NCI-H128 (cell line): ENCODE results near the gene NT5DC2.

Experiments
- DNase-seq: peaks from one replicate; lab custom pipeline; 2025; ENCODE audit not compliant: unreplicated experiment; lab: John Stamatoyannopoulos, UW

Gene NT5DC2

DNA sequence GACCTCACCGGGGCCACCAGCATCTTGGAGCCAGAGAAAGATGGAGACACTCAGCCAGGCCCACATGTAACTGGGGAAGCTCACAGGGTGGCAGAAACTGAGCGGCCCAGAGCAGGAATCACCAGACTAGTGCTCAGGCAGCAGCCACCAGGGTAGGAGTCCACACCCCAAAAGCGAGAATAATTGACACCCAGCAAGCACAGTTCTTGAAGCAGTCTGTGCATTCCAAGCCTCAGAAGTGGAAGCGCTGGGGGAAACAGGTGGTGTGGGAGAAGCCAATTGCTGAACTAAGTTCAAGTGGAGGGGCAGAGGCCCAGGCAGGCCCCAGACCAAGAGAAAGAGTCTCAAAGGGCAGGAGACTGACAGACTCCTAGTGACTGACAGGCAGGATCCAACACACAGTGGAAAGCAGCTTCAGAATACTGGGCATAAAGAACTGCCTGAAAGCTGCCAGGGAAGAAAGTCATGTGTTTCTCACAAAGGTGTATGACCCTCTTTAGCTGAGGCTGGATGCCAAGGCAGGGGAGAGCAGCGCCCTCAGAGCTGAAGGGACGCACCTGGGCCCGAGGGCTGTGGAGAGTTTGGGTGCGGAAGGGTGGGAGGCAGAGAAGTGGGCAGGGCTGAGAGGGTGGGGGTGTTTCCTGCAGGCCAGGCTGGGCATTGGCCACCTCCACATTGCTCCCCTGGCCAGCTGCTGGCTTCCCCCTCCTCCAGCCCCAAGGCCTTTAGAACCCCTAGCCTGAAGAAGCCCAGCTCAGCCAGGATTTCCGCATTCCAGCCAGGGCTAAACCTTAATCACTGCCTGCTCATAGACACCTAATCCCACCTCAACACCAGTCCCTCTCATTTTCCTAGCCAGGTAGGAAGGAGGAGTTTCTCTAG, 7.7 kb downstream of the NT5DC2 start:
- no peak for DNase-seq

DNA sequence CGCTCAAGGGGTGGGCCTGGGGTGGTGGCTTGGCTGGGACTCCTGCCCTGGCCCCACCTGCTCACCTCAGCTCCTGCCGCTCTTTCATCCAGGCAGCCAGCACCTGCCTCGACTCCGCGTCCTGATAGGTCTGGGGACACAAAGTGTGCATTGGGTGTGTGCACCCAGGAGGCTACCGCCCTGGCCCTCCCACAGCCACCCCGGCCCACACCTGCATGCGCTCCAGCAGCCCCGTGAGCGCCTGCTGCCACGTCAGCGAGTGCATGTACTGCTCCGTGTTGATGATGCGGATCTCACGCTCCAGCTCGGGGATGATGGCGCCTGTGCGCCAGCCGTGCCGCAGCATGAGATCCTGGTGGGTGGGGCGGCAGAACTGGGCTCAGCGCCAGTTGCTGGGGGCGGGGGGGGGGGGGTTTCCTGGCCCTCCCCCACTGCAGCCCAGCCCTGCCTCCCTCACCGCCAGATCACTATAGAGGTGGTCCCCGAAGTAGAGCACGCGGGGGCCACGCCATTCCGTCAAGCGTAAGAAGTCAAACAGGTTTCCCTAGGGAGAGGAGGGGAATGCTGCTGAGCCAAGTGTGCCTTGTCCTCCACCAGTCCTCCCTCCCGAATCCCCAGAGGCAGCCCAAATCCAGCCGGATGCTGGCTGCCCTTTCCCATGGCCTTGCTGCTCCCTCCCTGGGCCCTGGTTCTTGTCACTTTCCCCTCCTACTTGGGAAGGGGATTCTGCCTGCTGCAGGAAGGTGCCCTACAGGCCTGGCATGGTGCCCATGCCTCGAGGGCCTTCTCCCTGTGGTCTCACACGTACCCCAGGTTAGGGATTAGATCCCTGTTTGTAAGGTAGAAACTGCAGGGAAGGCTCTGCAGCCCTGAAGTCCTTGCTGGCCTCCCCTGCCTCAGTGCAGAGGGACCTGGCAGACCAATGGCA, 8.6 kb downstream of the NT5DC2 start:
- no peak for DNase-seq

DNA sequence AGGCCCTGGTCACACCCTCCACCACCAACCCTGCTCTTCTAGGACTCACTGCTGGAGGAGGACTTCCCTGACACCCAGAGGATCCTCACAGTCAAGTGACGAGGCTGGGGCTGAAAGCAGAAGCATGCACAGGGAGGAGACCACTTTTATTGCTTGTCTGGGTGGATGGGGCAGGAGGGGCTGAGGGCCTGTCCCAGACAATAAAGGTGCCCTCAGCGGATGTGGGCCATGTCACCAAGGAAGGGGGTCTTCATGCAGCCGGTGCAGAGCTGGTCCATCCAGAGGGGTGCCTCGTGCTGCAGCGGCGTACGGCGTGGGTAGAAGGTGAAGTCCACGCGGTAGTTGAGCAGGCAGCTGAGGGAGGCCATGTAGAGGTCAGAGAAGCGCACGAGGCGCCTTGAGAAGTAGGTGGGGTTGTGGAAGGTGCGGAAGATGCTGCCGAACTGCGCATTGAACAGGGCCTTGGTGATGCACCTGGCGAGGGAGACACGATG, 9.4 kb downstream of the NT5DC2 start:
- DNase-seq, result no peak

DNA sequence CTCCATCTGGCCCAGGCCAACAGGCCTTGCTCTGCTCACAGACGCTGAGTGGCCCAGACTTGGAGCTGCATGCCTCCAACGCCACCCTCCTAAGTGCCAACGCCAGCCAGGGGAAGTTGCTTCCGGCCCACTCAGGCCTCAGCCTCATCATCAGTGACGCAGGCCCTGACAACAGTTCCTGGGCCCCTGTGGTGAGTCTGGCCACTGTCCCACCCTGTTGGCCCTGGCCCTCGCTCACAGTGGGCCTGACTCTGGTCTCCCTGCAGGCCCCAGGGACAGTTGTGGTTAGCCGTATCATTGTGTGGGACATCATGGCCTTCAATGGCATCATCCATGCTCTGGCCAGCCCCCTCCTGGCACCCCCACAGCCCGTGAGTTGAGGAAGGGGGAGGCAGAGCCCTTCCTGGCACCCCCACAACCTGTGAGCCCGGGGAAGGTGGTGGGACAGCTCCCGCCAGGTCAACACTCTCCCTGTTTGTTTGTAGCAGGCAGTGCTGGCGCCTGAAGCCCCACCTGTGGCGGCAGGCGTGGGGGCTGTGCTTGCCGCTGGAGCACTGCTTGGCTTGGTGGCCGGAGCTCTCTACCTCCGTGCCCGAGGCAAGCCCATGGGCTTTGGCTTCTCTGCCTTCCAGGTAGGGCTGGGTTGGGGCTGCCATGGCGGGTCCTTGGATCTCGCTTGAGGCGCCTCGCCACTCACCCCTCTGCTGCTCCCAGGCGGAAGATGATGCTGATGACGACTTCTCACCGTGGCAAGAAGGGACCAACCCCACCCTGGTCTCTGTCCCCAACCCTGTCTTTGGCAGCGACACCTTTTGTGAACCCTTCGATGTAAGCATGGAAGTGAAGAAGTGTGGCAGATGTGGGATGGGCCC, 10.0 kb downstream of the NT5DC2 start:
- DNase-seq, result no peak

DNA sequence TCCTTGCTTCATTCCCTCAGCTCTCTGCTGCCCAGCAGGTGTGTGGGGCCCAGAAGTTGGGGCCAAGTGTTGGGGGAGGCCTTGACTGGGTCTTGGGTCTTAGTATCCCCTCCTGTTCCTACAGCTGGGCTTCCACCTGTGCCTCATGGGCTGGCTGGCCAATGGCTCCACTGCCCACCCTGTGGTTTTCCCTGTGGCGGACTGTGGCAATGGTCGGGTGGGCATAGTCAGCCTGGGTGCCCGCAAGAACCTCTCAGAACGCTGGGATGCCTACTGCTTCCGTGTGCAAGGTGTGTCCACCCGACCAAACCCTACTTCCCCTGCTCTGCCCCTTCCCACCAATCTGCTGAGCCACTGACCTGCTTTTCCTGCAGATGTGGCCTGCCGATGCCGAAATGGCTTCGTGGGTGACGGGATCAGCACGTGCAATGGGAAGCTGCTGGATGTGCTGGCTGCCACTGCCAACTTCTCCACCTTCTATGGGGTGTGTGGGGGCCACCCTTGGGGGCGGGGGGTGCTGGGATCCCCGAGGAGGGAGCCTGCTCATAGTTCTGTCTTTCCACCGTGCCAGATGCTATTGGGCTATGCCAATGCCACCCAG, 10.9 kb downstream of the NT5DC2 start:
- DNase-seq, result no peak

DNA sequence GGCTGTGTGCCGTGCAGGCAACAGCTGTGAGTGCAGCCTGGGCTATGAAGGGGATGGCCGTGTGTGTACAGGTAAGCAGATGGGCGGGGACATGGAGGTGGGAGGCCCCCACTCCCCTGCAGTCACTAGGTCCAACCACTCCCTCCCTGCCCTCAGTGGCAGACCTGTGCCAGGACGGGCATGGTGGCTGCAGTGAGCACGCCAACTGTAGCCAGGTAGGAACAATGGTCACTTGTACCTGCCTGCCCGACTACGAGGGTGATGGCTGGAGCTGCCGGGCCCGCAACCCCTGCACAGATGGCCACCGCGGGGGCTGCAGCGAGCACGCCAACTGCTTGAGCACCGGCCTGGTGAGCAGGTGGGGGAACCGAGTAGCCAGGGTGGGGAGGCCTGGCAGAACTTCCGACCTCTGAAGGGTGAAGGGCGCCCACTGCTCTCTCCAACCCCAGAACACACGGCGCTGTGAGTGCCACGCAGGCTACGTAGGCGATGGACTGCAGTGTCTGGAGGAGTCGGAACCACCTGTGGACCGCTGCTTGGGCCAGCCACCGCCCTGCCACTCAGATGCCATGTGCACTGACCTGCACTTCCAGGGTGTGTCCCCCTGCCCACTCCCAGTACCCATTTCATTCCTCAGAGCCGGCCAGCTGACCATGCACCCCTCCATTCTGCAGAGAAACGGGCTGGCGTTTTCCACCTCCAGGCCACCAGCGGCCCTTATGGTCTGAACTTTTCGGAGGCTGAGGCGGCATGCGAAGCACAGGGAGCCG, 11.6 kb downstream of the NT5DC2 start:
- no peak for DNase-seq

DNA sequence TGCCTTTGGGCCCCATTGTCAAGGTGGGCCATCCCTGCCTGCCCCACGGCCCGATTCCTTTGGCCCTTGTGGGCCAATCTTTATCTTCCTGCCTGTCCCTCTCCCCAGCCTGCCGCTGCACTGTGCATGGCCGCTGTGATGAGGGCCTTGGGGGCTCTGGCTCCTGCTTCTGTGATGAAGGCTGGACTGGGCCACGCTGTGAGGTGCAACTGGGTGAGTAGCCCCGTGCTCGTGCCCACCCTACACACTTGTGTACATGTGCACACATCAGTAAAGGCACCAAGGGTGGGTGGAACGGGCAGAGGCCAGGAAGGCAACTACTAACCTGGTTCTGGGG, 12.2 kb downstream of the NT5DC2 start:
- DNase-seq, result no peak

DNA sequence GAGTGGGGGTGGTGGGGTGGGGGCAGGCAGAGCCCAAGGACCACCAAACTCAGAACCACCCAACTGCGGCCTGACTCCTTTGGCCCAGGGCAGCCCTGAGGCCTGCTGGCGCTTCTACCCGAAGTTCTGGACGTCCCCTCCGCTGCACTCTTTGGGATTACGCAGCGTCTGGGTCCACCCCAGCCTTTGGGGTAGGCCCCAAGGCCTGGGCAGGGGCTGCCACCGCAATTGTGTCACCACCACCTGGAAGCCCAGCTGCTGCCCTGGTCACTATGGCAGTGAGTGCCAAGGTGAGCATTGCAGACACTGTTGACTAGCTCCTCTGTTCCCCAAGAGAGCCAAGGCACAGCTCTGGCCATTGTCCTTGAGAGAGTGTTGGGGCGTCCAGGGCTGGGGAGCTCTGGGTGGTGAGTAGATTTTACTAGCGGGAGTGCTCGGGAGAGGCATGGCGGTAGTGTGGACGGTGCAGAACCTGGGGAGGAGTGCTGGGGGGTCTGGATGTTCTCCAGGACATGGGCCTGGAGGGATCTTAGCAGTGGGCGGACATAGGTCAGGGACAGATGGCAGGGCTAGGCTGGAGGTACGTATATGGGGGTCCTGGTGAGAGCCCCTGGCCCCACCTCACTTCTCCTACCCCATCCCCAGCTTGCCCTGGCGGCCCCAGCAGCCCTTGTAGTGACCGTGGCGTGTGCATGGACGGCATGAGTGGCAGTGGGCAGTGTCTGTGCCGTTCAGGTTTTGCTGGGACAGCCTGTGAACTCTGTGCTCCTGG, 12.8 kb downstream of the NT5DC2 start:
- no peak for DNase-seq

DNA sequence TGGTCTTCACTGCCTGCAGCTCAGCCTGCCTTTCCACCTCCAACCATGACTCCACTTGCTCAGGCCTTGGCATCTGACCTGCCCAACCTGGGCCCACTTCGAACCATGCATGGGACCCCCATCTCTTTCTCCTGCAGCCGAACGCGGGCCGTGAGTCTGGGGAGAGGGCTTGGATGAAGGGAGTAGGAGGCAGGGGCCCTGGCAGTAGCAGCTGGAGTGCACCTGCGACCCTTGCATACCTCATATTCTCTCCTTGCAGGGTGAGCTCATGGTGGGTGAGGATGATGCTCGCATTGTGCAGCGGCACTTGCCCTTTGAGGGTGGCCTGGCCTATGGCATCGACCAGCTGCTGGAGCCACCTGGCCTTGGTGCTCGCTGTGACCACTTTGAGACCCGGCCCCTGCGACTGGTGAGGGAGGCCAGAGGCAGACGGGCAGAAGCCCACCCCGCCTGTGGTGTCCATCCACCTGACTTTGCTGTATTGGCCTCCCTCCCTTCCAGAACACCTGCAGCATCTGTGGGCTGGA, 13.5 kb downstream of the NT5DC2 start:
- DNase-seq, result no peak

DNA sequence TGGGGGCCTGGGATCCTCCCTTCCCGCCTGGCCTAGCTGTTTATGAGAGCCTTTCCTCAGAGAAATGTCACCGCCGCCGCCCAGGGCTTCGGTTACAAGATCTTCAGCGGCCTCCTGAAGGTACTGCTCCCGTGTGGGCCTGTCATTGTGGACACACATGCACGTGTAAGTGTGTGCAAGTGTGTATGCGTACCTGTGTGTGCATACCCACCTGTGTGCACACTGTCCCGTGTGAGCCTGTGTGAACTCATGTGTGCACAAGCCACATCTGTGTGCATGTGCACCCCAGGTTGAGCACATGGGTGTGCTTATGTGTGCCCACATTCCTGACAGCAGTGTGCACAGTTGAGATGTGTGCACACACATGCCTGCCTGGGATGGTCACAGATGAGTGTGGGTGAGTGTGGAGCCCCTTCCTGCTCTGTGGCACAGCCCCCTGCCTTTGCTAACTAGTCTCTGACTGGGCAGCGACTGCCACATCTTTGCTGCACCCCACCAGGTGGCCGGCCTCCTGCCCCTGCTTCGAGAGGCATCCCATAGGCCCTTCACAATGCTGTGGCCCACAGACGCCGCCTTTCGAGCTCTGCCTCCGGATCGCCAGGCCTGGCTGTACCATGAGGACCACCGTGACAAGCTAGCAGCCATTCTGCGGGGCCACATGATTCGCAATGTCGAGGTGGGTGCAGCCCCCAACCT, 14.1 kb downstream of the NT5DC2 start:
- no peak for DNase-seq

DNA sequence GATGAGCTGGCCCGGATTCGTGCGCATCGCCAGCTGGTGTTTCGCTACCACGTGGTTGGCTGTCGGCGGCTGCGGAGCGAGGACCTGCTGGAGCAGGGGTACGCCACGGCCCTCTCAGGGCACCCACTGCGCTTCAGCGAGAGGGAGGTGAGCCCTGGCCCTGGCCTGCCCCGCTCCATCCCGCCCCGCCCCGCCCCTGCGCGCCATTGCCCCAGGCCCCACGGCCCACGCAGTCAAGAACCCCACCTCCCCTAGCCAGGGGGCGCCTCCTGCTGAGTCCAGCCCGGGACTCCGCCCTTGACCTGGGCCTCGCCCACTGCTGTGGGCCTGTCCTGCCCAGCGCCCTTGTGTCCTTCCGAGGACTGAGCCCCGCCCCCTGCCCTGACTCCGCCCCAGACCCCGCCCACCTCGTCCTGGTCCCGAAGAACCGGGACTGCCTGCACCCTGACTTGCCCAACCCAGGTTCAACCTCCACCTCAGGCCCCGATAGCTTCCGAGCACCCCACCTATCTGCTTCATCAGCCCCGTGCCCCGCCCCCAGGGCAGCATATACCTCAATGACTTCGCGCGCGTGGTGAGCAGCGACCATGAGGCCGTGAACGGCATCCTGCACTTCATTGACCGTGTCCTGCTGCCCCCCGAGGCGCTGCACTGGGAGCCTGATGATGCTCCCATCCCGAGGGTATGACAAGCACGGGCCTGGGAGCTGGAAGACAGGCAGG, 14.8 kb downstream of the NT5DC2 start:
- no peak for DNase-seq

DNA sequence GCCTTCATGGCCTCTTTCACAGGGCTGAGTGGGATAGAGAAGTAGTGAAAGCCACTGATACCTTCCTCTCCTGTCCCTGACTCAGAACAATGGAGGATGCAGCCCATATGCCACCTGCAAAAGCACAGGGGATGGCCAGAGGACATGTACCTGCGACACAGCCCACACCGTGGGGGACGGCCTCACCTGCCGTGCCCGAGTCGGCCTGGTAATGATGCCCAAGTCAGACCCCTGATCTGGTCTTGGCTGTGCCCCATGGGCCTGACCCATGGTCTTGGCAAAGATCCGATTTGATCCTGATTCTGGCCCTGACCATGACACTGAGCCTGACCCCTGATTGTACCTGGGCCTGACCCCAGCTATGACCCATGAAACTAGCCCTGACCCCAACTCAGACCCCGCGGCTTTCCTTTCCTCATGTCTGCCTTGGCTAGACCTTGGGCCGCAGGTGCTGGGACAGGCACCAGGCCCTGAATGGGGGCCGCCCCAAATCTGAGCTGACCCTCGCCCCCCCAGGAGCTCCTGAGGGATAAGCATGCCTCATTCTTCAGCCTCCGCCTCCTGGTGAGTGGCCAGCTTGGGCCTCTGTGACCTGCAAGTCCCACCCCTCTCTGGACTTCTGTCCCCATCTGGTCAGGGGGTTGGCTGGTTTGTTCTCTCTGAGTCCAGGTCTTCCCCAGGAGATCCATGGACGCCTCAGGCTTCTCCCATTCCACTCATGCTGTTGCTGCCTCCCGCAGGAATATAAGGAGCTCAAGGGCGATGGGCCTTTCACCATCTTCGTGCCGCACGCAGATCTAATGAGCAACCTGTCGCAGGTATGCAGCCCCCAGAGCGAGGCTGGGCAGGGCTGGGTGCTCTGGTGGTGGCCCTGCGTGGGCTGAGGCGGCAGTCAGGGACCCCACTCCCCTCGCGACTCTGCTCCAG, 15.6 kb downstream of the NT5DC2 start:
- DNase-seq, result no peak

DNA sequence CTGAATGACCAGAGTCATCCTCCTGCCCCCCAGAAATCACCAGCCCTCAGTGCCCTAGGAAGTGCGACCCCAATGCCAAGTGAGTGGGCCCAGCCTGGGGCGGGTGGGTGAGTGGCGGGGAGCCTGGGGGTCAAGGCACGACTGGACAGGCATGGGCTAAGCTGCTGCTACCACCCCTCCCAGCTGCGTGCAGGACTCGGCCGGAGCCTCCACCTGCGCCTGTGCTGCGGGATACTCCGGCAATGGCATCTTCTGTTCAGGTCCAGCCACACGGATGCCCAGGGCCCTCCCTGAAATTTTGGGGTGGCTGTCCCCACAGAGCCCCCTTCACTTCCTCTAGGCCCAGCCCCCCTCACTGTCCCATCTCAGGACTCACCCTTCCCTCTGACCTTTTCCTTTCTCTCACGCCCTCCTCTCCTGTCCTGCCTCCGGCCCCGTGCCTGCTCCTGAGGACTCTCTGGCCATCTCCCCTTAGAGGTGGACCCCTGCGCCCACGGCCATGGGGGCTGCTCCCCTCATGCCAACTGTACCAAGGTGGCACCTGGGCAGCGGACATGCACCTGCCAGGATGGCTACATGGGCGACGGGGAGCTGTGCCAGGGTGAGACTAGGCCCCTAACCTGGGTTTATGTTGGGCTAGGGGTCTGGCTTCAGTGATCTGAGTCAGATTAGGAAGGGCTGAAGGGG, 17.0 kb downstream of the NT5DC2 start:
- no peak for DNase-seq

DNA sequence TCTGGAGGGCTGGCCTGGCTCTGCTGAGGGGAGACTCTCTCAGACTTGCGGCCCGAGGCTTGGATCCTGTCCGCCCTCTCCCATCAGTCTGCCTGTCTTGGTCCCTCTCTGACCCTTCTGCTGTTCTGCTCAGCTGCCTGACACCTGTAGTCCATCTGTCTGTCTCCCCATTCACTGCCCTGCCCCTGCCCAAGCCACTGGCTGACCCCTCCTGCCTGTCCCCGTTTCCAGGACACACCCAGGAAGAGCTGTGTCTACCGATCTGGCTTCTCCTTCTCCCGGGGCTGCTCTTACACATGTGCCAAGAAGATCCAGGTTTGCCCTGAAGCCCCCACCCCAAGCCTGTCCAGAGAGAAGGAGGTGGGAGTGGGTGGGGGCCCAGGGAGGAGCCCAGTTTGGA, 18.5 kb downstream of the NT5DC2 start:
- DNase-seq, result no peak

DNA sequence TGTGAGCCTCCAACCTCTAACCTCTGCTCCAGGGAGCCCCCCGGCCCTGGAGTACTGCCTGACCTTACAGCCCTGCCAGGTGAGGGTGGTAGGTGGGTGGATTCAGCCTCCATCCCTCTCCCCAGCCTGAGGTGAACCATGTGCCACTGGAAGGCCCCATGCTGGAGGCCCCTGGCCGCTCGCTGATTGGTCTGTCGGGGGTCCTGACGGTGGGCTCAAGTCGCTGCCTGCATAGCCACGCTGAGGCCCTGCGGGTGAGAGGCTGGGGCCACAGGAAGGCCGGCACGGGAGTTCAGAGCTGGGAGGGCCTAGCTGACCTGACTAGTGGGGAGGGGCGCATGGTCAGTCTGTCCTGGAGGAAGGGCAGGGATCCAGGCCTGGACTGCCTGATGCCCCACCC, 19.1 kb downstream of the NT5DC2 start:
- no peak for DNase-seq

DNA sequence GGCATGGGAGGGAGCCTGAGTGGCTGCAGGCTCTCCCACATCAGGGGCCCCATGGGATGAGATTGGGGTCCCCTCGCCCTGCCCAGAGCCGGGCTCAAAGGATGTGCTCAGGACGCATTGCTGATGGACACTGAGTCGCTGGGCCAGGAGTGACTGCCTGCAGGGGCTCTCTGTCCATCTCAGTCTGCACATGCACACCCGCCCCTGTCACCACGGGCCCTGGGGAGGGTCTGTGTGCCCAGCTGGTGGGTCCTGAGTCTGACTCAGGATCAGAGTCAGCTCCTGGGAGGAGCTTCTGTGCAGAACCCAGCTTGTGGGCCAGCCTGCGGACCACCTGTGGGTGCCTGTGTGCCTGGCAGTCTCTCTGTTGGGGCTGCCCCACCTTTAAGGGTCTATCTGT, 20.4 kb downstream of the NT5DC2 start:
- DNase-seq, result no peak
